Esophagus squamous epithelium (tissue), 5 donors: Measurements from ENCODE around the gene NCBP3. TPM values are rescaled to one million over a fixed set of nuclear protein-coding genes. Genes with fewer than 3 reads are reported as not detected.
A peak's percentile ranks its signal among the peaks of the same experiment; 100 is the strongest.

Source experiments
- DNase-seq: peaks from one replicate; lab custom pipeline; 2025; lab: John Stamatoyannopoulos, UW
- H3K27ac ChIP-seq, 4 donors: fragments of 200-600 bp; sonication (generic); one replicate each; pipeline ENCODE4 v1.5.1; 2016 to 2019; ENCODE audit warnings: mild to moderate bottlenecking in 1 of 4
- H3K27me3 ChIP-seq, 4 donors: fragments of 200-600 bp; sonication (generic); 1 replicate in 3 of 4; 2 replicates in 1 of 4; pipeline versions ENCODE4 v1.5.1 to v1.6.0; 2017 to 2021; ENCODE audit warnings: antibody characterized with exemption in 1 of 4
- H3K36me3 ChIP-seq, 3 donors: fragments of 200-600 bp; sonication (generic); one replicate each; pipeline ENCODE4 v1.5.1; 2016 to 2019
- H3K4me1 ChIP-seq, 3 donors: fragments of 200-600 bp; sonication (generic); one replicate each; pipeline ENCODE4 v1.5.1; 2017 to 2019
- H3K4me3 ChIP-seq, 4 donors: fragments of 200-600 bp; sonication (generic); 1 replicate in 3 of 4; 2 replicates in 1 of 4; pipeline ENCODE4 v1.5.1; 2016 to 2019; ENCODE audit warnings: mild to moderate bottlenecking in 2 of 4, moderate library complexity in 1 of 4
- H3K9me3 ChIP-seq, 3 donors: fragments of 200-600 bp; sonication (generic); one replicate each; pipeline ENCODE4 v1.5.1; 2016 to 2019
- POLR2A ChIP-seq, 4 donors: fragments of 450-650 bp; IDR thresholded peaks; one replicate each; pipeline ENCODE4 v1.6.1; 2017; ENCODE audit warnings: antibody characterized with exemption in 4 of 4, mild to moderate bottlenecking in 4 of 4, moderate library complexity in 3 of 4
- WGBS, 2 donors: methylation state at CpG; one replicate each; pipeline ENCODE4 v1.1.5; 2018; 5-methylcytosine and 5-hydroxymethylcytosine counted together
- intact Hi-C: fragments of 100-400 bp; cut with DNase I; formaldehyde crosslinking; loops from one replicate; pipeline ENCODE4 v1.15.0; 2022
- total RNA-seq, 4 donors: library from RNA; depleted of rRNA; stranded (reverse); fragments of >200 nt; gene quantifications; one replicate each; pipeline ENCODE4 v1.1.0, GENCODE V29; 2016
- TF ChIP-seq, protein P1 (sequence below), 6 experiments: fragments of 450-650 bp in 4 of 6; fragments of 200-600 bp in 2 of 6; sonication (generic) in 2 of 6; IDR thresholded peaks; one replicate each; pipeline ENCODE4 v1.5.1; 2016 to 2019; ENCODE audit warnings: antibody characterized with exemption in 6 of 6, mild to moderate bottlenecking in 4 of 6, moderate library complexity in 4 of 6
- donor health status: DM: yes; HTN: yes; CAD: no.

The NCBP3 gene
- total RNA-seq, 4 donors from 2014 or later: 12.1 to 26.1 (median 17.1) TPM

DNA sequence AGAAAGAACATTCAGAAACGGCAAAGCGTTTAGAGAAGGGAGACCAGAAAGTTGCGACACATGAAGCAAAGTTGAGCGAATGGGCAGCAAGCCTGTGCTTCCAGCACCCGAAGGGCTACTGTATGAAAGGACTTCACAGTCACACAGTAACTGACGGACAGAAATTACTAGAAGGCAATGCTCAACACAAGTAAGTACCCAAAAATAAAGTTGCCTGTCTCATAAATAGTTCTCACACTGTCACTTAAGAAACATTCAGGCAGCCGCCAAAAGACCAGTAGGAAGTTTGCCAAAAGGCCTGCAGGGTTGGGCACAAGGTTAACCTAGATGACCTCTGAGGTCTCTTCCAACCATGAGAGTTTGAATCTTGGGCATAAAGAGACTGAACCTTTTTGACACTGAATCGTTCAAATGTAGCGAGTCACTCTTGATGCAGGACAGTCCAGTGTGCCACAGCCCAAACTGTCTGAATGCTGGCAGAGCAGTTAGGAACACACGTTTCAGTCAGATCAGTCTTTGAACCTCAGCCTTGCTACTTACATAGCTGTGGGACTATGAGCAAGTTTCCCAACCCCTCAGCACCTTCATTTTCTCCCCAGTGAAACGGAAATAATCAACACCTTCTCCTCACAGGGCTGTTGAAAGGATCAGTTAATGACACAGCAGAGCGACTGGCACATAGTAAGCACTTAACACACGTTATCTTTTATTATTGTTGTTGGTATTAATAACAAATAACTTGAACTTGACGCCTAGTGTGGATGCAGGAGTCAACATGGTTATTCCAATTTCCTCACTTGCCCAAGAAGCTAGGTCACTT lies 10.4 kb downstream of the NCBP3 start:
- H3K27ac ChIP-seq: no peak overlapping the region
- WGBS, 2 donors: 84 to 85% methylated on average over 12 to 14 of the region's 14 CpGs
- H3K4me1 ChIP-seq: peaks cover 0 to 20% (median 0%) of the 10 kb centered on the region in 3 donors
- intact Hi-C loops: no loop called here
- no peak overlapping the region for H3K4me3 ChIP-seq
- TF ChIP-seq, protein P1, sequence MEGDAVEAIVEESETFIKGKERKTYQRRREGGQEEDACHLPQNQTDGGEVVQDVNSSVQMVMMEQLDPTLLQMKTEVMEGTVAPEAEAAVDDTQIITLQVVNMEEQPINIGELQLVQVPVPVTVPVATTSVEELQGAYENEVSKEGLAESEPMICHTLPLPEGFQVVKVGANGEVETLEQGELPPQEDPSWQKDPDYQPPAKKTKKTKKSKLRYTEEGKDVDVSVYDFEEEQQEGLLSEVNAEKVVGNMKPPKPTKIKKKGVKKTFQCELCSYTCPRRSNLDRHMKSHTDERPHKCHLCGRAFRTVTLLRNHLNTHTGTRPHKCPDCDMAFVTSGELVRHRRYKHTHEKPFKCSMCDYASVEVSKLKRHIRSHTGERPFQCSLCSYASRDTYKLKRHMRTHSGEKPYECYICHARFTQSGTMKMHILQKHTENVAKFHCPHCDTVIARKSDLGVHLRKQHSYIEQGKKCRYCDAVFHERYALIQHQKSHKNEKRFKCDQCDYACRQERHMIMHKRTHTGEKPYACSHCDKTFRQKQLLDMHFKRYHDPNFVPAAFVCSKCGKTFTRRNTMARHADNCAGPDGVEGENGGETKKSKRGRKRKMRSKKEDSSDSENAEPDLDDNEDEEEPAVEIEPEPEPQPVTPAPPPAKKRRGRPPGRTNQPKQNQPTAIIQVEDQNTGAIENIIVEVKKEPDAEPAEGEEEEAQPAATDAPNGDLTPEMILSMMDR (IDR thresholded peaks at IDR 0.05): no peak
- TF ChIP-seq POLR2A (IDR thresholded peaks at IDR 0.05): no peak
- no peak for DNase-seq
- no peaks in the 10 kb centered on the region for H3K9me3 ChIP-seq
- H3K27me3 ChIP-seq: no peaks in the 10 kb centered on the region
- H3K36me3 ChIP-seq: peaks cover 6 to 85% (median 7%) of the 10 kb centered on the region in 3 donors

DNA sequence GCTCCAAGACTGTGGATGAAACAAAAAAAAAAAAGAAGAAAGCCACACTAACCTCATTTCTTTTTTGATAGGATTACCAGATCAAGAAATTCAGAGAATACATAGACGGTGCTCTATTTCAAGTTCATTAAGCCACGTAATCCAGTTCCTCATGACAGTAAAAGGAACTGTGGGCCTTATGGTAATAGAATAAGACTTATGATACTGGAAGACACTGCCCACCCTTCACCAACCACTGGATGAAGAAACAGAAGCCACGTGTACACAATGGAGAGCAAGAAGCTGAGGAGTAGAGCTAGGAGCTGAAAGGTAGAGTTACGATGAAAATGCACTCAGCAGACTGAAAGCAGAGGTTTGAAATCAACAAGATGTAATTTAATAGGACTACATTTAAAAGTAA lies 11.2 kb downstream of the NCBP3 start:
- H3K4me1 ChIP-seq: peaks cover 0 to 20% (median 0%) of the 10 kb centered on the region in 3 donors
- no peak overlapping the region for H3K4me3 ChIP-seq
- H3K36me3 ChIP-seq: peaks cover 3 to 85% (median 7%) of the 10 kb centered on the region in 3 donors
- no peaks in the 10 kb centered on the region for H3K27me3 ChIP-seq
- WGBS, 2 donors: 76 to 87% methylated on average over 4 of the region's 4 CpGs
- intact Hi-C loops: no loop called here
- TF ChIP-seq, protein P1 (IDR thresholded peaks at IDR 0.05): no peak
- no peak for TF ChIP-seq POLR2A (IDR thresholded peaks at IDR 0.05)
- H3K27ac ChIP-seq: no peak overlapping the region
- no peak for DNase-seq
- H3K9me3 ChIP-seq: no peaks in the 10 kb centered on the region

DNA sequence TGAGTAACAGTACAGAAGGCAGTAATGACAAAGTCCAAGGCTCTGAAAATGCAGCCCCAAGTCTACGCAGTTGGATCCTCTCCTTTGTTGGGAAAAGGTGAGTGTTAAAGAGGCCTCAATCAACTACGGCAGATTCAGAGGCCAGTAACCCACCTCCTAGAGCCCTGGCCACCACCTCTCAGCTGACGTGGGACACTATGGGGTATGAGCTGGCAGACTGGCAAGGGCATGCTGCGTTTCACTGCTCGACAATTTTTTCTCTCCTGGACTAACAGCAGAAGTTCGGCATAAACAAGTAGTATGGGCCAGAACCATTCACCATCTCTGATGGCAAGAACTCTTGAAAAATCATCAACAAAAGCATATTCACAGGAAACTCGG lies 17.2 kb downstream of the NCBP3 start:
- Histone ChIP-seq H3K27ac (peak overlapping the region in 3 of 4 donors; percentile 38 to 79 (median 74)), H3K27me3 (no peaks in the 10 kb centered on the region), H3K4me1 (peaks cover 0 to 14% (median 3%) of the 10 kb centered on the region in 3 donors), H3K9me3 (no peaks in the 10 kb centered on the region), H3K4me3 (no peak overlapping the region), H3K36me3 (peaks cover 18 to 85% (median 26%) of the 10 kb centered on the region in 3 donors)
- 82 to 85% methylated on average over 5 to 7 of the region's 7 CpGs for WGBS, 2 donors
- no peak for DNase-seq
- intact Hi-C loops: loop anchor here (10.0 kb wide), 1 partner anchor 94 kb away; no protein-coding TSS in a partner anchor
- TF ChIP-seq, protein P1 (IDR thresholded peaks at IDR 0.05): no peak
- TF ChIP-seq POLR2A (IDR thresholded peaks at IDR 0.05): no peak

DNA sequence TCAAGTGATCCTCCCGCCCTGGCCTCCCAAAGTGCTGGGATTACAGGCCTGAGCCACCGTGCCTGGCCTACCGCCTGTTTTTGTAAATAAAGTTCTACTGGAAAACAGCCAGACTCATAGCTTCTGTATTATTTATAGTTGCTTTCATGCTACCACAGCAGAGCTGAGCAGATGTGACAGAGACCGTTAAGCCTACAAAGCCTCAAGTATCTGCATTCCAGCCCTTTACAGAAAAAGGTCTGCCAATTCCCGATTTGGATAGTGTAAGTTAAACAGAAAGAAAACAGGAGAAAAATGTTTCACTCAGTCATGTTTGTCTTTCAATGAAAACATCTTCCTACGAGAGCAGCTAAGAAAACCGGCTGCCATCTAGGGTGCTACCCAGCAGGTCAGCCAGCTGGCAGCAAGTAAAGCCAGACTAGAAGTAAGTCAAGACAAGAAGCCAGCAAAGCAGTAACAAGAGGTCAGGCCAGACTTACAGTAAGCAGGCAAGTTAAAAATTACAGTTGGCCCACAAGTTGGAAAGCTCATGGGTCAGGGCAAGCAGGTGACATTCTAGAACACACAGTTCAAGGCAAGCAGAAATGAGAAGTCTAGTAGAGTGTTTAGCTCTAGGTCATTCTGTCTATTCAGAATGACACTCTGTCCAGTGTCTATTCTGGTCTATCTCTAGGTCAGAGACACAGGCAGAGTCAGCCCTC lies 17.7 kb downstream of the NCBP3 start:
- intact Hi-C loops: loop anchor here (10.0 kb wide), 1 partner anchor 94 kb away; no protein-coding TSS in a partner anchor
- peak overlapping the region in 3 of 4 donors; percentile 38 to 79 (median 74) for H3K27ac ChIP-seq
- peaks cover 0 to 14% (median 3%) of the 10 kb centered on the region in 3 donors for H3K4me1 ChIP-seq
- no peak overlapping the region for H3K4me3 ChIP-seq
- TF ChIP-seq POLR2A (IDR thresholded peaks at IDR 0.05): no peak
- TF ChIP-seq, protein P1 (IDR thresholded peaks at IDR 0.05): no peak
- no peaks in the 10 kb centered on the region for H3K27me3 ChIP-seq
- H3K9me3 ChIP-seq: no peaks in the 10 kb centered on the region
- WGBS, 2 donors: 31 to 60% methylated on average over 6 to 7 of the region's 7 CpGs
- DNase-seq: no peak
- peaks cover 15 to 85% (median 26%) of the 10 kb centered on the region in 3 donors for H3K36me3 ChIP-seq
